CD14-positive monocyte (primary cell): ENCODE data around the gene CPNE2. TPM values are rescaled to one million over a fixed set of nuclear protein-coding genes. Genes with fewer than 3 reads are reported as not detected.

Experiments used
- DNase-seq, 3 donors: peaks; one replicate each; pipeline ENCODE4 v3.0.0-alpha.2; 2011 to 2022
- H2AFZ ChIP-seq: 2 replicates; pipeline ENCODE4 v1.6.0; 2012; ENCODE audit warnings: mild to moderate bottlenecking, low read depth, low read length, inconsistent platforms; ENCODE audit not compliant: insufficient read depth, poor library complexity, severe bottlenecking
- H3K27ac ChIP-seq, 2 donors: 1 replicate in 1 of 2; 2 replicates in 1 of 2; pipeline ENCODE4 v1.5.1; 2012 to 2013; ENCODE audit warnings: low read length in 2 of 2, control low read depth in 1 of 2, inconsistent platforms in 1 of 2, low read depth in 1 of 2, mild to moderate bottlenecking in 1 of 2
- H3K27me3 ChIP-seq, 2 donors: one replicate each; pipeline versions ENCODE4 v1.6.0 to v1.6.1; 2011 to 2013; ENCODE audit warnings: low read length in 2 of 2; ENCODE audit not compliant: control insufficient read depth in 2 of 2, insufficient read depth in 2 of 2
- H3K36me3 ChIP-seq, 2 donors: replicated peaks in 1 of 2; 1 replicate in 1 of 2; 2 replicates in 1 of 2; pipeline versions ENCODE4 v1.5.1 to v1.6.1; 2012 to 2013; ENCODE audit warnings: low read length in 2 of 2, control low read depth in 1 of 2, inconsistent platforms in 1 of 2, mild to moderate bottlenecking in 1 of 2; ENCODE audit not compliant: insufficient read depth in 2 of 2, control insufficient read depth in 1 of 2
- H3K4me1 ChIP-seq, 2 donors: 1 replicate in 1 of 2; 2 replicates in 1 of 2; pipeline versions ENCODE4 v1.5.1 to v1.6.1; 2012 to 2013; ENCODE audit warnings: low read length in 2 of 2, control low read depth in 1 of 2, inconsistent platforms in 1 of 2, mild to moderate bottlenecking in 1 of 2, moderate library complexity in 1 of 2; ENCODE audit not compliant: insufficient read depth in 2 of 2, control insufficient read depth in 1 of 2
- H3K4me2 ChIP-seq: replicated peaks from 2 replicates; pipeline ENCODE3; 2012; ENCODE audit warnings: low read length, moderate library complexity, mild to moderate bottlenecking; ENCODE audit not compliant: poor library complexity, severe bottlenecking; ENCODE audit errors: extremely low read depth
- H3K4me3 ChIP-seq, 3 experiments: fragments of 200-600 bp in 1 of 3; sonication (generic) in 1 of 3; replicated peaks in 1 of 3; 1 replicate in 2 of 3; 2 replicates in 1 of 3; pipeline ENCODE4 v1.5.1; 2011 to 2013; ENCODE audit warnings: low read length in 3 of 3, mild to moderate bottlenecking in 3 of 3, control low read depth in 2 of 3, low read depth in 2 of 3, inconsistent platforms in 1 of 3, moderate library complexity in 1 of 3
- H3K79me2 ChIP-seq: 2 replicates; pipeline ENCODE4 v1.6.0; 2012; ENCODE audit warnings: mild to moderate bottlenecking, control low read depth, inconsistent platforms, low read length, moderate library complexity; ENCODE audit not compliant: insufficient read depth
- H3K9ac ChIP-seq: 2 replicates; pipeline ENCODE4 v1.6.0; 2017; ENCODE audit warnings: low read length, mild to moderate bottlenecking; ENCODE audit not compliant: insufficient read depth, poor library complexity, severe bottlenecking
- H3K9me3 ChIP-seq, 2 donors: replicated peaks in 1 of 2; 1 replicate in 1 of 2; 2 replicates in 1 of 2; pipeline versions ENCODE4 v1.5.1 to v1.6.1; 2012 to 2013; ENCODE audit warnings: low read length in 2 of 2, control low read depth in 1 of 2; ENCODE audit not compliant: control insufficient read depth in 1 of 2, insufficient read depth in 1 of 2
- H4K20me1 ChIP-seq: 2 replicates; pipeline ENCODE4 v1.6.0; 2012; ENCODE audit warnings: mild to moderate bottlenecking, low read length, control low read depth, moderate library complexity; ENCODE audit not compliant: insufficient read depth
- H3K27ac Mint-ChIP-seq, 7 donors: one replicate each; pipeline ENCODE4 v1.8.0; 2020; ENCODE audit warnings: mild to moderate bottlenecking in 7 of 7, mixed read lengths in 7 of 7, moderate library complexity in 6 of 7, inconsistent platforms in 2 of 7
- H3K27me3 Mint-ChIP-seq, 3 donors: one replicate each; pipeline ENCODE4 v1.8.0; 2021 to 2022; ENCODE audit warnings: low read depth in 3 of 3, mild to moderate bottlenecking in 3 of 3, mixed read lengths in 3 of 3, moderate library complexity in 3 of 3, inconsistent platforms in 1 of 3
- H3K36me3 Mint-ChIP-seq, 2 donors: one replicate each; pipeline ENCODE4 v1.8.0; 2020; ENCODE audit warnings: mixed read lengths in 2 of 2, inconsistent platforms in 1 of 2, mild to moderate bottlenecking in 1 of 2
- H3K4me1 Mint-ChIP-seq: one replicate; pipeline ENCODE4 v1.8.0; 2020; ENCODE audit warnings: mild to moderate bottlenecking, mixed read lengths
- H3K4me3 Mint-ChIP-seq, 2 donors: one replicate each; pipeline ENCODE4 v1.8.0; 2020; ENCODE audit warnings: mild to moderate bottlenecking in 2 of 2, mixed read lengths in 2 of 2, moderate library complexity in 1 of 2
- H3K9me3 Mint-ChIP-seq, 7 donors: one replicate each; pipeline ENCODE4 v1.8.0; 2020 to 2022; ENCODE audit warnings: mixed read lengths in 7 of 7, mild to moderate bottlenecking in 6 of 7, moderate library complexity in 6 of 7, inconsistent platforms in 2 of 7
- CTCF ChIP-seq: fragments of 200-600 bp; IDR thresholded peaks from one replicate; pipeline ENCODE4 v1.8.0; 2022; ENCODE audit warnings: antibody characterized with exemption, mild to moderate bottlenecking
- WGBS: methylation state at CpG from one replicate; pipeline ENCODE4 v1.1.5; 2013; ENCODE audit warnings: missing lambda C conversion rate; ENCODE audit not compliant: insufficient coverage; 5-methylcytosine and 5-hydroxymethylcytosine counted together
- intact Hi-C, 2 donors: fragments of 100-400 bp; cut with micrococcal nuclease; formaldehyde crosslinking; loops; one replicate each; pipeline versions ENCODE4 v1.15.0 to v1.15.1; 2023
- polyA plus RNA-seq, 3 donors: library from polyadenylated mRNA; depleted of rRNA in 1 of 3; unstranded in 2 of 3; stranded (reverse) in 1 of 3; fragments of 300-500 nt in 2 of 3; fragments of >200 nt in 1 of 3; fragmentation: Illumina TruSeq in 2 of 3; gene quantifications; 1 replicate in 2 of 3; 2 replicates in 1 of 3; pipeline ENCODE4 v1.2.3, GENCODE V29; 2012 to 2021

The CPNE2 gene
- polyA plus RNA-seq, 3 donors: 18.3 to 68.8 (median 23.9) TPM

- WGBS: 94% methylated on average over 3 of the region's 3 CpGs
- Histone ChIP-seq H2AFZ (no peak overlapping the region), H3K36me3 (peaks cover 16 to 41% of the 10 kb centered on the region in 2 donors), H3K9me3 (no peaks in the 10 kb centered on the region), H3K27ac (peak overlapping the region; percentile 35 to 84), H3K79me2 (peaks cover 53% of the 10 kb centered on the region), H3K4me2 (no peak overlapping the region), H3K9ac (peak overlapping the region; percentile 0), H3K4me1 (peaks cover 57 to 76% of the 10 kb centered on the region in 2 donors), H3K27me3 (no peaks in the 10 kb centered on the region), H4K20me1 (no peaks in the 10 kb centered on the region), H3K4me3 (no peak overlapping the region)
- peaks cover 37 to 53% of the 10 kb centered on the region in 2 donors for H3K36me3 Mint-ChIP-seq
- TF ChIP-seq CTCF: no peak
- H3K9me3 Mint-ChIP-seq: peaks cover 0 to 3% (median 0%) of the 10 kb centered on the region in 7 donors
- H3K4me3 Mint-ChIP-seq: no peak overlapping the region
- intact Hi-C loops: no loop called here
- H3K27ac Mint-ChIP-seq: peak overlapping the region in 6 of 7 donors; percentile 65 to 87 (median 78)
- no peak for DNase-seq
- peaks cover 0 to 2% (median 0%) of the 10 kb centered on the region in 3 donors for H3K27me3 Mint-ChIP-seq
- peaks cover 73% of the 10 kb centered on the region for H3K4me1 Mint-ChIP-seq
Observed at GRCh38 chr16:57067347-57067746, 25.0 kb upstream of the CPNE2 start.

GRCh38 chr16:57069053-57069452, 23.3 kb upstream of the CPNE2 start:
- Histone ChIP-seq H3K9me3 (no peaks in the 10 kb centered on the region), H3K27me3 (no peaks in the 10 kb centered on the region), H3K36me3 (peaks cover 28 to 55% of the 10 kb centered on the region in 2 donors), H3K4me2 (peak overlapping the region; percentile 5), H2AFZ (no peak overlapping the region), H3K27ac (peak overlapping the region; percentile 67 to 84), H3K4me3 (no peak overlapping the region), H3K9ac (no peak overlapping the region), H3K4me1 (peaks cover 55 to 67% of the 10 kb centered on the region in 2 donors), H4K20me1 (no peaks in the 10 kb centered on the region), H3K79me2 (peaks cover 69% of the 10 kb centered on the region)
- Mint-ChIP-seq H3K9me3 (peaks cover 0 to 3% (median 0%) of the 10 kb centered on the region in 7 donors), H3K27ac (peak overlapping the region; percentile 83 to 94 (median 90)), H3K4me3 (peak overlapping the region in 1 of 2 donors; percentile 46), H3K4me1 (peaks cover 68% of the 10 kb centered on the region), H3K27me3 (peaks cover 0 to 2% (median 0%) of the 10 kb centered on the region in 3 donors), H3K36me3 (peaks cover 49 to 62% of the 10 kb centered on the region in 2 donors)
- 0% methylated on average over 1 of the region's 7 CpGs for WGBS
- no peak for TF ChIP-seq CTCF
- intact Hi-C loops: no loop called here
- DNase-seq: peak in 1 of 3 donors; percentile 20
